Glomerular endothelial cell (primary cell): ENCODE measurements around the gene XPO4. TPM values are rescaled to one million over a fixed set of nuclear protein-coding genes. Genes with fewer than 3 reads are reported as not detected.

ENCODE experiments used
- DNase-seq: peaks from one replicate; pipeline ENCODE4 v3.0.0-alpha.2; 2011; ENCODE audit warnings: low read depth, low spot score; ENCODE audit errors: extremely low read depth
- total RNA-seq: library from RNA; depleted of rRNA; stranded (reverse); fragments of >200 nt; gene quantifications from 2 replicates; pipeline ENCODE4 v1.2.3, GENCODE V29; 2015

Gene XPO4
- total RNA-seq, 1 donor from 2014 or later: 22.4 TPM

- no peak for DNase-seq
Observed at GRCh38 chr13:20729633-20730585, 172.6 kb downstream of the XPO4 start.

GRCh38 chr13:20728579-20729311, 173.8 kb downstream of the XPO4 start:
- no peak for DNase-seq

DNA sequence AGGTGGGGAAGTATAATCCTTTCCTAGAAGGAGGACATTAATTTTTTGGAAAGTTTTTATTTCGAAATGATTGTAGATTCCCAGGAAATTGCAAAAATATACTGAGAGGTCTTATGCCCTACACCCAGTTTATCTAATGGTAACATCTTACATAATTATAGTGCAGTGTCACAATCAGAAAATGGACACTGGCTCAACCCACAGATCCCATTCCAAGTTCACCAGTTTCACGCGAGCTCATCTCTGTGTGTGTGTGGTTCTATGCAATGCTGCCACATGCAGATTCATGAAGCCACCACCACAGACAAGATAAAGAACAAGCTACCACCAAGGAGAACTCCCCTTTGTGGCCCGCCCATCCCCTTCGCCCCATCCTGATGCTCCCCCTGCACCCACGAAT, 174.7 kb downstream of the XPO4 start:
- no peak for DNase-seq

Other genes starting within 250 kb of the XPO4 start
- gene IL17D, start 199.0 kb downstream of the XPO4 start, total RNA-seq: 10.6 and 13.6 TPM in 2 replicates
- gene EEF1AKMT1, start 128.8 kb downstream of the XPO4 start, total RNA-seq: 10.7 and 14.3 TPM in 2 replicates
- gene LATS2, start 158.8 kb upstream of the XPO4 start, total RNA-seq: 40.7 and 61.3 TPM in 2 replicates
- 38.9 and 49.3 TPM in 2 replicates for gene SAP18, start 237.4 kb upstream of the XPO4 start, total RNA-seq